Measurements from ENCODE around the gene PAXX.

The PAXX gene

DNA sequence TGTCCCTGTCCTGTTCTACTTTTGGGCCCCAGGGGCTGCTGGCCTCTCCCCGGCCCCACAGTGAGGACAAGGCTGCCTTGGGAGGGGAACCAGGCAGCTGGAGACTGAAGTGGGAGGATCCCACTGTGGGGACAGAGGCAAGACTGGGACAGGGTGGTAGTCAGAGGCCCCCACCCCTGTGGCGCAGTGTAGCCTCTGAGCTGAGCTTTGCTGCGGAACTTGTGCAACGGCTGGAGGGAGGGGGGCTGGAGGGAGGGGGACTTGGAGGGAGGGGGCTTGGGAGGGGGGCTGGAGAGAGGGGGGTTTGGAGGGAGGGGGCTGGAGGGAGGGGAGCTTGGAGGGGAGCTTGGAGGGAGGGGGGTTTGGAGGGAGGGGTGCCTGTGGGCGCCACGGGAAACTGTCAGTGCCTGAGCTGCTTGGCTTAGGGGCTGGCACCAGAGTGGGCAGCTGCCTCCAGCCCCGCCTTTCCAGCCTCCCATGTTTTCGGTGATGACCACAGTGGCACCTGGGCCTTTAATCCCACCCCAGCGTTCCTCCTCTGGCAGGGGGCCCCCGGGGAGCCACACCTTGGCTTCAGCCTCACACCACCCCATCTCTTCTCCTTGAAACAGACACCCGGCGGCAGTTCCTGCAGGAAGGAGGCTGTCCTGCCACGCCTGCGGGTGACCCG lies 42.0 kb downstream of the PAXX start:
- DNase-seq, result no peak

DNA sequence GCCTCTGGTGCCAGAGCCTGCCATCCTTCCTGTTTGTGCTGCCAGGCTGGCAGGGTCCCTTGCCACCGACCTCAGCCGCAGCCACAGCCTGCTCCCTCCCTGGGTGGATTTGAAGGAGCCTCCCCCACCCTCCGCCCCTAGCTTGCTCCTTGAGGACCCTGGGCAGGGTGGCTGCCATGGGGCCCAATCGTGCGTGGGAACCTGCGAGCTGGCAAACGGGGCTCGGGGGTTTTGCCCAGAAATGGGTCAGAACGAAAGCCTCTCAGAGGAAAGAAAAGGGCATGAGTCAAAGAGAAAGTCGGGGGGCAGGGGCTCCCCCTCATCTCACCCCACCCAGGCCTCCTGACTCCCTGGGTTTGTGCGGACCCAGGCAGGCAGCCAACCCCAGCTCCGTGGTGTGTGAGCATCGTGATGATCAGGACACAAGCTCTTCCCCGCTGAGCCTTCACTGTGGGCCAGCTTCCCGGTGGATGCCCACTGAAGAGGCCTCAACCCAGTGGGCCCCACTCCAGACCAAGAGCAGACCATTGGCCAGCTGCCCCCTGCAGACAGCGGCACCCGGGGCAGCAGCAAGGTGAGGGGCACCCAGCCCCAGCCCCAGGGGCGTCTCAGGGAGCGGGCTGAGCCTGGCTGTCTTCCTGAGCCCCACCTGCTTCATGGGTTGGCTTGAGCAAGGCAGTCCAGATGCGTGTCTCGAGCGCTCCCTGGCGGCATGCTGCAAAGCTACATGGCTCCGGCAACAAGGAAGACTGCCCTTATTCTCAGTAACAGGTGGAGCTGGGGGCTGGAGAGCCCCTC lies 42.7 kb downstream of the PAXX start:
- peak; percentile 92 for DNase-seq

DNA sequence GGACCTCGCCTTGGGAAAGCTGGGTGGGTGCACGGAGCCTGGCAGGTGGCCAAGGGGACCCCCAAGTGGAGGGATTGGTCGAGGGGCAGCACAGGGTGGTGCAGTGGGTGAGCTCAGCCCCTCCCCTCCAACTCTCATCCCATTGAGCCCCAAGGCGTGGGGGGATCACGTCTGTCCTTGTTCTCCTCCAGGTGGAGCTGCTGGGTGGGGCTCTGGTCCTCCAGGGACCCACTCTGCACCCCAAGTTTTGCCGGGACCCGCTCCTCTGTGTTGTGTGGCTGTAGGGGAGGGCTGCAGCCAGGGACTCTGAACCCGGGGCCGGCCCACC lies 43.2 kb downstream of the PAXX start:
- DNase-seq, result no peak

DNA sequence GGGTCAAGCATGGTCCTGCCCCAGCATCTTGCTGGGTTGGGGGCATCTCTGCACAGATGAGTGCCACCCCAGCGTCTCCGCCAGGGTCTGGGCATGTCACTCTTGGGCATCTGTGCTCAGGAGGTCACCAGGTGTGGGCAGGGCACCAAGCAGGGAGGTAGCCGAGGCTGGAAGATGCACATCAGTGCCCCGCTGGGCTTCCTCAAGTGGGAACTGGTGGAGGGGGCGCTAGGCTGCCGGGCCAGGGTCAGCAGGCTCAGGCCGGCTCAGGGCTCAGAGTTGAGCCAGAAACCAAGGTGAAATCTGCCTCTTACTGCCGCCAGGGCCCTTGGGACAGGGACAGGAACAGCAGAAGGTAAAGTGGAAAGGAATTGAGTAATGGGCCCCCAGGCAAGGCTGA lies 43.7 kb downstream of the PAXX start:
- DNase-seq, result no peak

DNA sequence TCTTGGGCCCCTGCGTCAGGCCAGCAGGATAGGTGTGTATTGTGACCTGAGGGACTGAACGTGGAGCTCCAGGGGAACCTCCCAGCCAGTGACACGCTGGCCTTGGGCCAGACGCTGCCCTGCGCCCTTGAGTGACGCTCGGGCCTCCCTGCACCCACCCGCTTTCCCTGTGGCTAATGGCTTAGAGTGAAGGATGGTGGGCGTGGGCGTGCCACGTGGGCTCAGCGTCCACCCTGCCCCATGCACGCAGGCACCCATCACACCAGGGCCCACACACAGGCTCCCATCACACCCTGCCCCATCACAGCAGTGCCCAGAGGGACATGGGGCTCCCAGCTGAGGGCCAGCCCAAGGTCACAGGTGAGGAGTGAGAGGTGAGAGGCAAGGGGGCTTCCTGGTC lies 44.8 kb downstream of the PAXX start:
- no peak for DNase-seq

DNA sequence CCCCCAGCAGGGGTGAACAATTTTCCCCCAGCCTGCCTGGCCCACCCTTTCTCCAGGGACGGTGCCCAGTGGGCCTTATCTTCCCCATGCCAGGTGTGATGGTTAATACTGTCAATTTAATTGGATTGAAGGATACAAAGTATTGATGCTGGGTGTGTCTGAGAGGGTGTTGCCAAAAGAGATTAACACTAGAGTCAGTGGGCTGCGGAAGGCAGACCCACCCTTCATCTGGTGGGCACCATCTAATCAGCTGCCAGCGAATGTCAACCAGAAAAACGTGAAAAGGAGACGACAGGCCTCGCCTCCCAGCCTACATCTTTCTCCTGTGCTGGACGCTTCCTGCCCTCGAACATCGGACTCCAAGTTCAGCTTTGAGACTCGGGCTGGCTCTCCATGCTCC lies 45.3 kb downstream of the PAXX start:
- DNase-seq, result no peak

DNA sequence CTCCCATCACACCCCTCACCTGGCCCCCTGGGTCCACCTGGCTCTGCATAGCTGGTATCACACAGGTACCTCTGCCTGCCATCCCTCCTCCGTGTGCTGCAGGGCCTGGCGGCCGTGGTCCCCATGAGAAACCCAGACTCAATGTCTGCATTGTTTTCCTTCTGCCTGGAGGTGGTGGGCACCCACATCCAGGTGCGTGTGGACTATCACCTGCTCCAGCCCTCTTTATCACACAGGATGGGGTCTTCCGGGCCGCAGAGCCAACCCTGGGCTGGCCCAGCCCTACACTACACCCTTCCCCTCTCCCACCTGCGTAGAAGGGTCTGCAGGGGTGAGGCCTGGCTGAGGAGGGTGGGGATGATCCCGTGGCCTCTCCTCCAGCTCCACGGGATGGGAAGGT lies 46.7 kb downstream of the PAXX start:
- no peak for DNase-seq

DNA sequence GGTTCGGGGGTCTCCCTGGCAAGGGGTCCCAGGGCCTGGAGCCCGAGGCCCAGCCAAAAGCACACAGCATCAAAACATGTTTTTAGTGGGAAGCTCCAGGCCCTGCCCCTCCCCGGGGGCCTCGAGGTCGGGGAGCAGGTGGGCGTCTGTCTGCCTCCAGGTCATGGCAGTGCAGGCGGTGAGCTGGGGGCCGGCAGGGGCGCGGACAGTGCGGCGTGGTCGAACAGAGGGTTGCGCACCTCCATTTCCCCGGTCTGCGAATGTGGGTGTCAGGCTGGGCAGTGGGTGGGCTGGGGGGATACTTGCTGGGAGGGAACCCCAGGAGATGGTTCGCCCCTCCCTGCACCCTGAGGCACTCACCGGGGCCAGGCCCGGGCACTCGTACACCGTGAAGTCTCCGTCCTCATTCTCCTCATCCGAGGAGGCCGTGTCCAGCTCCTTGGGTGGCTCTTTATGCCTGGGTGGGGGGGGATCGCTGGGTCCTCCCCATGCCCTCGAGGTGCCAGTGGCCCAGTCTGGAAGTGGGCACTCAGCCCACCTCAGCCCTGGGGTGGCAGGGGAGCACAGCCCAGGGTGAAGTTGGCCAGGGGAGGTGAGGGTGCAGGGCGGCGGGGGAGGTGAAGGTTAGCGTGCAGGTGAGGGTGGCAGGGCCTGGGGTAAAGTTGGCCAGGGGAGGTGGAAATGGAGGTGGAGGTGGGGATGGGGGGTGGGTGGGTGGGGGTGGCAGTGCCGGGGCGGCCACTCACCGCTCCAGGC lies 47.6 kb downstream of the PAXX start:
- no peak for DNase-seq

DNA sequence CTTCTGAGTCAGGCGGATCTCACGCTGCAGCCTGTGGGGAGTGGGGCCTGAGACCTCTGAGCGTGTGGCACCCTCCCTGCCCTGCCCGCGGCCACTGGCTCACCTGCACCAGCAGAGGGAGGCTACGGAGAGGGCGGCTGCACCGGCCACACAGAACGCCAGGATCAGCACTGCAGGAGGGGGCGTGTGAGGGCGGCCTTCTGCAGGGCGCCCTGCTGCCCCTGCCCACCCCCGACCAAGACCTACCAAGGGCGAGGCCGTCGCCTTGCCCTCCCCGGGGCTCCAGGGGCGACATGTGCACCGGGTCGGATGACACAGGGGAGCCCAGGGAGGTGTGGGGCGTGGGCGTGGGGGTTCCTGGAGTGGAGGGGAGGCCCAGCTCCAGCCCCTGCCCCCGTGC lies 48.3 kb downstream of the PAXX start:
- no peak for DNase-seq

DNA sequence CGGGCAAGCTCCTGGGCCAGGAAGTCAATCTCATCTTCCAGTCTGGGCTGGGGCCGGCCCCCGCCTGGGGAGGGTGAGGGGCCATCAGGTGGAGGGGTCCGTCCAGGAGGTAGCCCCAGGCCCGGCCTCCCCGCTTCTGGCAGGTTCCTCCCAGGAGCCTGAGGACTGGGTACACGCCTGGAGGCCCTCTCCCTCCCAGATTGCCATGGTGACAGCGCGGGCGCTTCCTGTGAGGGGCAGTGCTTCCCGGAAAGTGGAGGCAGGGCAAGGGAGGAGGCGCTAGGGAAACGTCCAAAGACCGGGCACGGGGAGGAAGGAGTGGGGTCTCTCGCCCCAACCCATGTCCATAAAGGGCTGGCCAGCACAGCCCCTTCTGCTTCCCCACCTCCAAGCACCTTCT lies 48.9 kb downstream of the PAXX start:
- no peak for DNase-seq

DNA sequence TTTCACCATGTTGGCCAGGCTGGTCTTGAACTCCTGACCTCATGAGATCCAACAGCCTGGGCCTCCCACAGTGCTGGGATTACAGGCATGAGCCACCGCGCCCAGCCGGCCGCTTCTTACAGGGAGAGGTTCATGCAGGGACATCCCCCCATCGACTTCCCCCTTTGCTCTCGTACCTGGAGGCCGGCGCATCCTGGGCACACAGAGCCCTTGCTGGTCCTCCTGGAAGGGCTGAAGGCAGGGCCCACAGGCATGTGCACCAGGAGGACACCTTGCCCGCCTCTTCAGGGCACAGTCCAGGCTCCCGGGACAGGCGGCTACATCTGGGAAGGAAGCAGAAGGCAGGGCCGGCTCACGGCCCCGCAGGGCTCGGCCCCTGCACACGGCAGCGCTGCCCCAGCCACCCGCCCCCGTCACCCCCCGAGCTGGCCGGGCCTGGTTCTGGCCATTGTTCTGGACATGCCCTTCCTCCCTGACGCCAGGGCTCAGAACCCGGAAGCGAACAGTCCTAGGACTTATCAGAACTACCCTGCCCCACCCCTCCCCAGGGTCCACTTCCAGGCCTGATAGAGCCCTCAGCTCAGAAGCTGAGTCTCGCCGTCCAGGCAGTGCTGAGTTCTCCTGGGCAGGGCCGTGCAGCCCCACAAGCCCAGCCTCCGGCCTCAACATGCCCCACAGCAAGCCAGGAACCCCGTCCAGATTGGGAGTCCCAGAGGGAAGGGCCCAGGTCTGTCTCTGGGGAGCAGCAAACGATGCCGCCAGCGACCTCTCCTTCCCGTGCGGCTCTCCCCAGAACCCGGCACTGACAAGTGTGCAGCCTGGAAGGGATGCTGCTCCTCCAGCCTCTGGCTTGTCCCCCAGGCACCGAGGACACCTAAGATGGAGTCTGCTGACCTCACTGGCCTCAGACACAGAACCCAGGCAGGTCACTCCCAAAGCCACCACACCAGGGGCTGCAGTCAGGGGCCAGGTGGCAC lies 50.8 kb downstream of the PAXX start:
- DNase-seq, result no peak

Data from CD4-positive, alpha-beta T cell treated with Interleukin-6 for 4 hours (primary cell).